Measurements from ENCODE around the gene CDH20. TPM values are rescaled to one million over a fixed set of nuclear protein-coding genes. Genes with fewer than 3 reads are reported as not detected.

The CDH20 gene
- total RNA-seq = 2.8 TPM

GRCh38 chr18:61333271-61333745 lies at the start of gene CDH20:
TSS of gene CDH20 (plus strand) at chr18:61333430.
- DNase-seq = no peak

GRCh38 chr18:61284039-61284438 lies 49.2 kb upstream of the CDH20 start:
- no peak for DNase-seq

- DNase-seq = no peak
These were observed 47.5 kb upstream of the CDH20 start for GRCh38 chr18:61285777-61286176.

- DNase-seq = no peak
These were observed 46.4 kb upstream of the CDH20 start for GRCh38 chr18:61286867-61287266.

GRCh38 chr18:61290616-61291015 lies 42.6 kb upstream of the CDH20 start:
- DNase-seq = no peak

GRCh38 chr18:61292280-61293035 lies 40.8 kb upstream of the CDH20 start:
- no peak for DNase-seq

GRCh38 chr18:61295153-61295552 lies 38.1 kb upstream of the CDH20 start:
- no peak for DNase-seq

- DNase-seq = no peak
These were observed 25.2 kb upstream of the CDH20 start for GRCh38 chr18:61308004-61308403.

- DNase-seq = no peak
These were observed 24.3 kb upstream of the CDH20 start for GRCh38 chr18:61308795-61309393.

GRCh38 chr18:61322265-61322873 lies 10.9 kb upstream of the CDH20 start:
- no peak for DNase-seq

- DNase-seq = no peak
These were observed 9.3 kb upstream of the CDH20 start for GRCh38 chr18:61323951-61324350.

GRCh38 chr18:61326407-61326806 lies 6.8 kb upstream of the CDH20 start:
- no peak for DNase-seq

GRCh38 chr18:61329398-61329797 lies 3.8 kb upstream of the CDH20 start:
- DNase-seq = no peak

GRCh38 chr18:61331051-61331450 lies 2.2 kb upstream of the CDH20 start:
- DNase-seq = no peak

GRCh38 chr18:61333746-61334490 lies 688 bp downstream of the CDH20 start:
- DNase-seq = no peak

- no peak for DNase-seq
These were observed 1.2 kb downstream of the CDH20 start for GRCh38 chr18:61334491-61334850.

GRCh38 chr18:61334951-61335683 lies 1.9 kb downstream of the CDH20 start:
- DNase-seq = no peak

GRCh38 chr18:61335684-61336555 lies 2.7 kb downstream of the CDH20 start:
- no peak for DNase-seq

GRCh38 chr18:61336766-61337165 lies 3.5 kb downstream of the CDH20 start:
- DNase-seq = no peak

GRCh38 chr18:61337527-61337926 lies 4.3 kb downstream of the CDH20 start:
- DNase-seq = no peak

GRCh38 chr18:61340148-61340547 lies 6.9 kb downstream of the CDH20 start:
- DNase-seq = no peak
